GM23248 (cell line): ENCODE measurements around the gene FRYL. TPM values are rescaled to one million over a fixed set of nuclear protein-coding genes. Genes with fewer than 3 reads are reported as not detected.

Experiments
- DNase-seq: peaks from one replicate; pipeline ENCODE4 v3.0.0-alpha.2; 2015
- H2AFZ ChIP-seq: fragments of 200-600 bp; sonication (generic); 2 replicates; pipeline ENCODE4 v1.6.1; 2016; ENCODE audit warnings: antibody characterized with exemption
- H3F3A ChIP-seq: fragments of 200-600 bp; sonication (generic); 2 replicates; pipeline ENCODE4 v1.6.1; 2016; ENCODE audit warnings: mild to moderate bottlenecking, antibody characterized with exemption, mixed run types; ENCODE audit not compliant: insufficient read depth
- H3K27ac ChIP-seq: fragments of 200-600 bp; sonication (generic); 2 replicates; pipeline ENCODE4 v1.5.1; 2016; ENCODE audit warnings: mild to moderate bottlenecking
- H3K27me3 ChIP-seq: fragments of 200-600 bp; sonication (generic); replicated peaks from 2 replicates; pipeline ENCODE4 v1.6.1; 2016; ENCODE audit warnings: mild to moderate bottlenecking; ENCODE audit not compliant: insufficient read depth
- H3K36me3 ChIP-seq: fragments of 200-600 bp; sonication (generic); 2 replicates; pipeline ENCODE4 v1.6.1; 2016; ENCODE audit warnings: low read depth, mild to moderate bottlenecking
- H3K4me1 ChIP-seq: fragments of 200-600 bp; sonication (generic); 2 replicates; pipeline ENCODE4 v1.6.1; 2016; ENCODE audit warnings: mild to moderate bottlenecking; ENCODE audit not compliant: insufficient read depth
- H3K4me2 ChIP-seq: fragments of 200-600 bp; sonication (generic); one replicate; pipeline ENCODE4 v1.6.1; 2016; ENCODE audit warnings: mild to moderate bottlenecking; ENCODE audit not compliant: unreplicated experiment
- H3K4me3 ChIP-seq: fragments of 200-600 bp; sonication (generic); 2 replicates; pipeline ENCODE4 v1.5.1; 2016; ENCODE audit warnings: mild to moderate bottlenecking
- H3K79me2 ChIP-seq: fragments of 200-600 bp; sonication (generic); 2 replicates; pipeline ENCODE4 v1.6.1; 2016; ENCODE audit warnings: mild to moderate bottlenecking; ENCODE audit not compliant: insufficient read depth
- H3K9ac ChIP-seq: fragments of 200-600 bp; sonication (generic); 2 replicates; pipeline ENCODE4 v1.6.1; 2016; ENCODE audit warnings: mild to moderate bottlenecking
- H3K9me2 ChIP-seq: fragments of 200-600 bp; sonication (generic); 2 replicates; pipeline ENCODE4 v1.6.1; 2016; ENCODE audit warnings: mixed run types, mild to moderate bottlenecking, moderate library complexity; ENCODE audit not compliant: insufficient read depth
- H3K9me3 ChIP-seq: fragments of 200-600 bp; sonication (generic); one replicate; pipeline ENCODE4 v1.6.1; 2017; ENCODE audit warnings: low read depth
- H4K20me1 ChIP-seq: fragments of 200-600 bp; sonication (generic); 2 replicates; pipeline ENCODE4 v1.6.0; 2016; ENCODE audit not compliant: insufficient read depth
- EZH2 ChIP-seq: fragments of 200-600 bp; sonication (generic); IDR thresholded peaks from 2 replicates; pipeline ENCODE4 v1.6.1; 2018; ENCODE audit warnings: antibody characterized with exemption, mild to moderate bottlenecking; ENCODE audit not compliant: insufficient read depth, poor library complexity, severe bottlenecking
- EZH2phosphoT487 ChIP-seq: fragments of 200-600 bp; sonication (generic); IDR thresholded peaks from 2 replicates; pipeline ENCODE4 v1.6.1; 2018; ENCODE audit warnings: antibody characterized with exemption, moderate library complexity, mild to moderate bottlenecking, low read depth; ENCODE audit not compliant: insufficient read depth
- WGBS, 2 experiments: methylation state at CpG; one replicate each; pipeline ENCODE4 v1.1.6; 2015 to 2017; ENCODE audit warnings: low lambda C conversion rate in 2 of 2, low coverage in 1 of 2; ENCODE audit errors: missing lambda C conversion rate in 2 of 2; 5-methylcytosine and 5-hydroxymethylcytosine counted together
- in situ Hi-C: fragments of 300-500 bp; cut with MboI; formaldehyde crosslinking; loops from 2 replicates; pipeline ENCODE4 v1.15.0; 2020
- polyA plus RNA-seq: library from polyadenylated mRNA; unstranded; fragments of >200 nt; fragmentation: Nextera tagmentation; extraction: Ambion mirVana; gene quantifications from 2 replicates; pipeline ENCODE4 v1.2.1, GENCODE V29; 2016
- total RNA-seq: library from RNA; depleted of rRNA; stranded (reverse); fragments of >200 nt; shearing (Covaris generic); gene quantifications from 2 replicates; pipeline ENCODE4 v1.2.3, GENCODE V29; 2014

FRYL gene
- total and polyA plus RNA-seq, 2 experiments from 2014 or later, result 16.6 to 28.4 TPM

GRCh38 chr4:48694824-48695223, 85.3 kb downstream of the FRYL start:
- H3K9ac ChIP-seq, result no peak overlapping the region
- in situ Hi-C loops, result no loop called here
- no peaks in the 10 kb centered on the region for H3K27me3 ChIP-seq
- no peaks in the 10 kb centered on the region for H3K9me2 ChIP-seq
- H4K20me1 ChIP-seq, result no peaks in the 10 kb centered on the region
- no peak overlapping the region for H3K4me3 ChIP-seq
- peaks cover 26% of the 10 kb centered on the region for H3F3A ChIP-seq
- no peak for DNase-seq
- no peak overlapping the region for H2AFZ ChIP-seq
- H3K4me1 ChIP-seq, result peaks cover 41% of the 10 kb centered on the region
- TF ChIP-seq EZH2 (no peak), EZH2phosphoT487 (no peak)
- WGBS, 2 experiments, result 94 to 98% methylated on average over 2 of the region's 2 CpGs
- no peak overlapping the region for H3K4me2 ChIP-seq
- H3K36me3 ChIP-seq, result no peaks in the 10 kb centered on the region
- H3K27ac ChIP-seq, result no peak overlapping the region
- peaks cover 89% of the 10 kb centered on the region for H3K79me2 ChIP-seq
- H3K9me3 ChIP-seq, result no peaks in the 10 kb centered on the region

GRCh38 chr4:48693856-48694574, 86.1 kb downstream of the FRYL start:
- in situ Hi-C loops, result no loop called here
- 89 to 92% methylated on average over 8 of the region's 8 CpGs for WGBS, 2 experiments
- no peaks in the 10 kb centered on the region for H3K27me3 ChIP-seq

DNA sequence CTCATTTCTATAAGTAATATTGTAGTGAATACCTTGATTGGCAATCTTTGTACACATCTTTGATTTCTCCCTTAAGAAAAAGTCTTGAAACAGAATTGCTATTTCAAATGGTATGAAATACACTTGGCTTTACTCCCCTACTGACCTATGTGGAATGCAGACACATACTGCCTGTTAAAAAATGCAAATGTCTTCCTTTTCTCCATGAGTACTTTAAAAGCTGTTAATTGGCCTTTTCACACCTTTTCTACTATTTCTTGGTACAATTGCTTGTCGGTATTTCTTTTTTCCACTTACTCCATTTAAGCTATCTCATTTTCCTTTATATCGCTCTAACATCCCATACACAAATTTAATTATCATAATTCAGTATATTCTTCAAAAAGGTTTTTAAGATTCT, 87.2 kb downstream of the FRYL start:
- peak overlapping the region; percentile 4 for H3K4me2 ChIP-seq

More at GRCh38 chr4:48693856-48694574, 86.1 kb downstream of the FRYL start:
- no peak overlapping the region for H3K4me3 ChIP-seq
- H4K20me1 ChIP-seq, result no peaks in the 10 kb centered on the region
- H3F3A ChIP-seq, result peaks cover 19% of the 10 kb centered on the region
- DNase-seq, result peak; percentile 4
- no peak overlapping the region for H3K27ac ChIP-seq
- H3K79me2 ChIP-seq, result peaks cover 96% of the 10 kb centered on the region
- no peaks in the 10 kb centered on the region for H3K9me2 ChIP-seq
- no peak overlapping the region for H2AFZ ChIP-seq
- H3K36me3 ChIP-seq, result no peaks in the 10 kb centered on the region
- peaks cover 34% of the 10 kb centered on the region for H3K4me1 ChIP-seq
- H3K9me3 ChIP-seq, result no peaks in the 10 kb centered on the region
- H3K9ac ChIP-seq, result no peak overlapping the region
- no peak for TF ChIP-seq EZH2phosphoT487
- no peak for TF ChIP-seq EZH2
- no peak overlapping the region for H3K4me2 ChIP-seq

GRCh38 chr4:48692044-48692443, 88.0 kb downstream of the FRYL start:
- no peak overlapping the region for H3K4me3 ChIP-seq
- H3K27ac ChIP-seq, result no peak overlapping the region
- no peaks in the 10 kb centered on the region for H3K36me3 ChIP-seq
- no peak overlapping the region for H2AFZ ChIP-seq
- DNase-seq, result no peak
- TF ChIP-seq EZH2phosphoT487, result no peak
- TF ChIP-seq EZH2, result no peak
- H3K4me2 ChIP-seq, result no peak overlapping the region
- no peaks in the 10 kb centered on the region for H3K9me3 ChIP-seq
- 96 to 100% methylated on average over 2 of the region's 2 CpGs for WGBS, 2 experiments
- no peaks in the 10 kb centered on the region for H3K9me2 ChIP-seq
- in situ Hi-C loops, result no loop called here
- no peaks in the 10 kb centered on the region for H3K27me3 ChIP-seq
- H3K79me2 ChIP-seq, result peaks cover 98% of the 10 kb centered on the region
- no peak overlapping the region for H3K9ac ChIP-seq
- peaks cover 17% of the 10 kb centered on the region for H3K4me1 ChIP-seq
- no peaks in the 10 kb centered on the region for H3F3A ChIP-seq
- no peaks in the 10 kb centered on the region for H4K20me1 ChIP-seq

More for the DNA sequence above, 87.2 kb downstream of the FRYL start:
- no peaks in the 10 kb centered on the region for H3K9me3 ChIP-seq
- peaks cover 8% of the 10 kb centered on the region for H3F3A ChIP-seq
- H4K20me1 ChIP-seq, result no peaks in the 10 kb centered on the region
- TF ChIP-seq EZH2phosphoT487, result no peak
- no peak for TF ChIP-seq EZH2
- peaks cover 23% of the 10 kb centered on the region for H3K4me1 ChIP-seq
- no peak overlapping the region for H3K4me3 ChIP-seq
- H3K9ac ChIP-seq, result no peak overlapping the region
- H3K27ac ChIP-seq, result no peak overlapping the region
- peaks cover 100% of the 10 kb centered on the region for H3K79me2 ChIP-seq
- no peaks in the 10 kb centered on the region for H3K9me2 ChIP-seq
- H2AFZ ChIP-seq, result no peak overlapping the region
- in situ Hi-C loops, result no loop called here
- H3K36me3 ChIP-seq, result no peaks in the 10 kb centered on the region
- DNase-seq, result peak; percentile 6
- no peaks in the 10 kb centered on the region for H3K27me3 ChIP-seq
- WGBS, 2 experiments, result 56 to 62% methylated on average over 2 of the region's 2 CpGs
